Fibroblast of lung (primary cell): ENCODE data around the gene TMEM14A. TPM values are rescaled to one million over a fixed set of nuclear protein-coding genes. Genes with fewer than 3 reads are reported as not detected.

Source experiments
- DNase-seq, 2 donors: peaks; one replicate each; pipeline versions ENCODE4 v3.0.0 to v3.0.0-alpha.2; 2010; ENCODE audit warnings: low read depth in 2 of 2
- H2AFZ ChIP-seq: 2 replicates; pipeline ENCODE4 v1.5.1; 2012; ENCODE audit warnings: low read length, control low read depth, inconsistent platforms
- H3K27ac ChIP-seq: 2 replicates; pipeline ENCODE4 v1.5.1; 2011; ENCODE audit warnings: low read length, control low read depth; ENCODE audit not compliant: insufficient read depth
- H3K27me3 ChIP-seq: 2 replicates; pipeline ENCODE4 v1.5.1; 2011; ENCODE audit warnings: mild to moderate bottlenecking, low read length; ENCODE audit not compliant: control insufficient read depth, insufficient read depth
- H3K36me3 ChIP-seq: 2 replicates; pipeline ENCODE4 v1.5.1; 2011; ENCODE audit warnings: low read length; ENCODE audit not compliant: control insufficient read depth, insufficient read depth
- H3K4me1 ChIP-seq: 2 replicates; pipeline ENCODE4 v1.5.1; 2011; ENCODE audit warnings: low read length; ENCODE audit not compliant: control insufficient read depth, insufficient read depth; ENCODE audit errors: extremely low read depth
- H3K4me2 ChIP-seq: 2 replicates; pipeline ENCODE4 v1.5.1; 2011; ENCODE audit warnings: low read length, control low read depth; ENCODE audit not compliant: insufficient read depth; ENCODE audit errors: extremely low read depth
- H3K4me3 ChIP-seq, 4 experiments: fragments of 200-600 bp in 1 of 4; sonication (generic) in 1 of 4; replicated peaks in 1 of 4; 2 replicates each; pipeline ENCODE4 v1.5.1; 2011 to 2016; ENCODE audit warnings: low read length in 4 of 4, low read depth in 3 of 4, mild to moderate bottlenecking in 3 of 4, control low read depth in 2 of 4, inconsistent platforms in 1 of 4, mixed read lengths in 1 of 4; ENCODE audit not compliant: insufficient read depth in 1 of 4; ENCODE audit errors: control extremely low read depth in 1 of 4
- H3K79me2 ChIP-seq: 2 replicates; pipeline ENCODE4 v1.5.1; 2012; ENCODE audit warnings: mild to moderate bottlenecking, low read length, inconsistent platforms; ENCODE audit not compliant: control insufficient read depth, insufficient read depth
- H3K9ac ChIP-seq: 2 replicates; pipeline ENCODE4 v1.5.1; 2011; ENCODE audit warnings: mild to moderate bottlenecking, low read length, control low read depth; ENCODE audit not compliant: insufficient read depth
- H3K9me3 ChIP-seq: 2 replicates; pipeline ENCODE4 v1.5.1; 2012; ENCODE audit warnings: low read depth, low read length; ENCODE audit not compliant: control insufficient read depth, insufficient read depth
- H4K20me1 ChIP-seq: 2 replicates; pipeline ENCODE4 v1.5.1; 2011; ENCODE audit warnings: low read length; ENCODE audit not compliant: control insufficient read depth, insufficient read depth; ENCODE audit errors: extremely low read depth
- EZH2 ChIP-seq: IDR thresholded peaks from 2 replicates; pipeline ENCODE4 v1.5.1; 2012; ENCODE audit warnings: low read length, control low read depth, mild to moderate bottlenecking; ENCODE audit errors: missing control alignments
- polyA plus RNA-seq, 2 donors: library from polyadenylated mRNA; depleted of rRNA in 1 of 2; stranded (reverse) in 1 of 2; unstranded in 1 of 2; fragments of >200 nt; gene quantifications; 2 replicates each; pipeline ENCODE4 v1.2.1, GENCODE V29; 2011 to 2012; ENCODE audit warnings: missing spikeins in 1 of 2
- total RNA-seq: library from RNA; depleted of rRNA; stranded (reverse); fragments of >200 nt; gene quantifications from 2 replicates; pipeline ENCODE4 v1.2.1, GENCODE V29; 2014
- TF ChIP-seq, protein P1 (sequence below), 2 donors: IDR thresholded peaks in 1 of 2; conservative IDR thresholded peaks in 1 of 2; 1 replicate in 1 of 2; 2 replicates in 1 of 2; pipeline ENCODE4 v1.5.1; 2011 to 2012; ENCODE audit warnings: low read length in 2 of 2, control low read depth in 1 of 2, inconsistent platforms in 1 of 2, low read depth in 1 of 2, mild to moderate bottlenecking in 1 of 2

The TMEM14A gene
- total and polyA plus RNA-seq, 2 donors (not counting 1 experiment from before 2014, with no cell fraction given): 38.3 to 49.0 TPM

DNA sequence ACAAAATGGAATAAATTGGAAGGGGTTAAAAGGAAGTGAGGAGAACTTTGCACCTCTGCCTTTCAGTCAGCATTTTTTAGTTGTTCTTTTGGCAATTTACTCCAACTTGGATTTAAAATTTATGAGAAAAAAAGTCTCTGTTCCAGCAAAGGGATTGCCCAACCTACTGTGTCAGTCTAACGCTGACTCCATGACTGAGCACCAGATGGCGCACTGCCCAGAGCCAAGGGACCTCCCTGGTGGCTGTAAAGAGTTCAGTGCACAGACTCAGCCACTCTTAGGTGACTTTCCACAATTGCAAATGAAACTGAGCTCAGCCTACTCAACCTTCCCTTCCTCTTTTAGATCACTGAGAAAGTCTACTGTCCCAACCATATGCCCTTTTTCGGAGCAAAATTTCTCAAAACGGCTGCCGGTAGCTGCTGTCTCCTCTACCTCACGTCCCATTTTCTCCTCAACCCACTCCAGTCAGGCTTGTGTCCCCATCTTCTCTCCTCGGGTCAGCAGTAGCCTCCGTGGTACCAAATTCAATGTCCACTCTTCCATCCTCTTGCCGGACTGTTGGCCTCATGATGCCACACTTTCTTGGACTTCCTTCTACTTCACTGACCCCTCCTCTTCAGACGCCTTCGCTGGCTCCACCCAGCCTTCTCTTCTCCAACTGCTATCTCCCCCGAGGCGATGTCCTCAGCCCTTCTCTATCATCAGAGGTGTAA lies 53.7 kb downstream of the TMEM14A start:
- Histone ChIP-seq H3K4me1 (no peaks in the 10 kb centered on the region), H3K79me2 (no peaks in the 10 kb centered on the region), H4K20me1 (no peaks in the 10 kb centered on the region), H2AFZ (no peak overlapping the region), H3K9me3 (no peaks in the 10 kb centered on the region), H3K4me3 (no peak overlapping the region), H3K27ac (no peak overlapping the region), H3K9ac (no peak overlapping the region), H3K27me3 (no peaks in the 10 kb centered on the region), H3K4me2 (no peak overlapping the region), H3K36me3 (no peaks in the 10 kb centered on the region)
- TF ChIP-seq, protein P1, sequence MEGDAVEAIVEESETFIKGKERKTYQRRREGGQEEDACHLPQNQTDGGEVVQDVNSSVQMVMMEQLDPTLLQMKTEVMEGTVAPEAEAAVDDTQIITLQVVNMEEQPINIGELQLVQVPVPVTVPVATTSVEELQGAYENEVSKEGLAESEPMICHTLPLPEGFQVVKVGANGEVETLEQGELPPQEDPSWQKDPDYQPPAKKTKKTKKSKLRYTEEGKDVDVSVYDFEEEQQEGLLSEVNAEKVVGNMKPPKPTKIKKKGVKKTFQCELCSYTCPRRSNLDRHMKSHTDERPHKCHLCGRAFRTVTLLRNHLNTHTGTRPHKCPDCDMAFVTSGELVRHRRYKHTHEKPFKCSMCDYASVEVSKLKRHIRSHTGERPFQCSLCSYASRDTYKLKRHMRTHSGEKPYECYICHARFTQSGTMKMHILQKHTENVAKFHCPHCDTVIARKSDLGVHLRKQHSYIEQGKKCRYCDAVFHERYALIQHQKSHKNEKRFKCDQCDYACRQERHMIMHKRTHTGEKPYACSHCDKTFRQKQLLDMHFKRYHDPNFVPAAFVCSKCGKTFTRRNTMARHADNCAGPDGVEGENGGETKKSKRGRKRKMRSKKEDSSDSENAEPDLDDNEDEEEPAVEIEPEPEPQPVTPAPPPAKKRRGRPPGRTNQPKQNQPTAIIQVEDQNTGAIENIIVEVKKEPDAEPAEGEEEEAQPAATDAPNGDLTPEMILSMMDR (conservative IDR thresholded peaks at IDR 0.05 in 1 of 2, IDR thresholded peaks at IDR 0.05 in 1 of 2; ENCODE audit: low read depth in 1 of 2, low read length in 2 of 2): peak; percentile 38 to 59
- no peak for TF ChIP-seq EZH2
- peak; percentile 61 to 75 for DNase-seq

DNA sequence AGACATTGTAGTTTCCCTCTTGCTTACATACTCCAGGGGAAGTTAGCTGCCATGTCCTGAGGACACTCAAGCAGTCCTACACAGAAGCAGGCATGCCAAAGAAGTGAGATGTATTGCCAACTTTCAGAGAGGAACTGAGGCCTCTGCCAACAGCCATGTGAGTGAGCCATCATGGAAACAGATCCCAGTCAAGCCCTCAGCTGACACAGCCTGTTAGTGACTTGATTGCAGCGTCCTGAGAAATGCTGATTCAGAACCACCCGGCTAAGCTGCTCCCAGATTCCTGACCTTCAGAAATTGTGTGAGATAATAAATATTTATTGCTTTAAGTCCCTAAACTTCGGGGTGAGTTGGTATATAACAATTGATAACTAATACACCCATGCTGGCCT lies 54.2 kb downstream of the TMEM14A start:
- H3K79me2 ChIP-seq: no peaks in the 10 kb centered on the region
- H3K9ac ChIP-seq: no peak overlapping the region
- no peaks in the 10 kb centered on the region for H4K20me1 ChIP-seq
- TF ChIP-seq, protein P1 (conservative IDR thresholded peaks at IDR 0.05 in 1 of 2, IDR thresholded peaks at IDR 0.05 in 1 of 2; ENCODE audit: low read depth in 1 of 2, low read length in 2 of 2): no peak
- TF ChIP-seq EZH2: no peak
- no peak for DNase-seq
- H3K4me3 ChIP-seq: no peak overlapping the region
- H3K36me3 ChIP-seq: no peaks in the 10 kb centered on the region
- H2AFZ ChIP-seq: no peak overlapping the region
- no peaks in the 10 kb centered on the region for H3K27me3 ChIP-seq
- H3K27ac ChIP-seq: no peak overlapping the region
- no peak overlapping the region for H3K4me2 ChIP-seq
- no peaks in the 10 kb centered on the region for H3K4me1 ChIP-seq
- no peaks in the 10 kb centered on the region for H3K9me3 ChIP-seq

DNA sequence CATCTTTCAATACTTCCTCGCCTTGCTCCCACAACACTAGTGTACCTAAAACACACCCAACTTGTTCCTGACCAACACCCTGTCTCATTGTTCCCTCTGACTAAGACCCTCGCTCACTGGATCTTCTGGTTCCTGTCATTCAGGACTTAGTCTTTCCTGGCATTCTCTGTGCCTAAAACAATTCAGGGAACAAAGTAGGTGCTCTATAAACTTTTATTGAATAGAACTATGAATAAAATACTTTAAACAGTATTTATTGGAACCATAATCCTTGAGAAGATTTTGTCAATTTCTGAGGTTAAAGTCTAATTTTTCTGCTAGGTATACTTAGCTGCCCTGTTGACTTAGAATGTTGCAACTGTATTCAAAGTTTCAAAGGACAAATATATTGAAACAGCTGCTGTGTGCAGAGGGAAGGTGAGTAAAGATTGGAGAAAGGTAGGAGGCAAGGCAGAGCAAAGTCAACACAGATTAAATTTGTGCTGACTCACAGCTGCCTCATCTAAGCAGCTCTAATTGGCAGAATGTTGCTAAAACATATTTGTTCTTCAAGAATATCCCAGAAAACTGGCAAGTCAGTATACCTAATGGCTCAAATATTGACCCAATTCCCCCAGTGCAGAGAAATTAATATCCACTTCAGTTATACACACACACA lies 54.8 kb downstream of the TMEM14A start:
- Histone ChIP-seq H2AFZ (no peak overlapping the region), H3K27ac (no peak overlapping the region), H3K4me2 (no peak overlapping the region)

More for the DNA sequence above, 54.8 kb downstream of the TMEM14A start:
- Histone ChIP-seq H3K9ac (no peak overlapping the region), H3K9me3 (no peaks in the 10 kb centered on the region), H3K4me1 (no peaks in the 10 kb centered on the region), H3K36me3 (no peaks in the 10 kb centered on the region), H3K79me2 (no peaks in the 10 kb centered on the region), H4K20me1 (no peaks in the 10 kb centered on the region), H3K4me3 (no peak overlapping the region), H3K27me3 (no peaks in the 10 kb centered on the region)
- peak in 1 of 2 donors; percentile 49 for DNase-seq
- TF ChIP-seq, protein P1 (conservative IDR thresholded peaks at IDR 0.05 in 1 of 2, IDR thresholded peaks at IDR 0.05 in 1 of 2; ENCODE audit: low read depth in 1 of 2, low read length in 2 of 2): no peak
- no peak for TF ChIP-seq EZH2
